RPMI7951 (cell line): ENCODE measurements around the gene CENPB. TPM values are rescaled to one million over a fixed set of nuclear protein-coding genes. Genes with fewer than 3 reads are reported as not detected.

Experiments used
- DNase-seq: peaks from one replicate; pipeline ENCODE4 v3.0.0-alpha.2; 2012; ENCODE audit warnings: low read depth
- total RNA-seq: library from RNA; depleted of rRNA; stranded (reverse); fragments of >200 nt; shearing (Covaris generic); gene quantifications from 2 replicates; pipeline ENCODE4 v1.2.3, GENCODE V29; 2014

CENPB gene
- total RNA-seq, 1 experiment from 2014 or later, result 65.2 TPM

GRCh38 chr20:3766422-3767109, 20.0 kb downstream of the CENPB start:
- DNase-seq, result no peak

GRCh38 chr20:3765171-3765882, 21.2 kb downstream of the CENPB start:
- DNase-seq, result no peak

GRCh38 chr20:3764659-3765058, 21.9 kb downstream of the CENPB start:
- no peak for DNase-seq

GRCh38 chr20:3763671-3764601, 22.6 kb downstream of the CENPB start:
- no peak for DNase-seq

- no peak for DNase-seq
Measured at GRCh38 chr20:3760655-3761348, 25.7 kb downstream of the CENPB start.

DNA sequence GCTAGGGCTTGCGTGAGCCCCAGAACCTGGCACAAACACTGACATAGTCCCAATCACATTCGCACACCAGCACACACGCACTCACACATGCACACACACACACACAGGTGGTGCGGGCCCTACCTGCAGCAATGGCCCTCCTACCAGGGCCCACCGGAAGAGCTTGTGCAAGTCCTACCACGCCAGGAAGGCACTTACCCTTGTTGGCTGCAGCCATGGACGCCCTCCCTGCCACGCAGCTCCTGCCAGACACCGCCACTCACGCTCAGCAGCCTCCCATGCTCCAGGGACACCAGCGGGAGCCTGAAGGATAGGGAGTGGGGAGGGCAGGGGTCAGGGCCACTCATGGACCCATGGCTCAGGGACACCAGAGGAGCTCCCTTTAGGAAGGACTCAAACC, 26.7 kb downstream of the CENPB start:
- no peak for DNase-seq

DNA sequence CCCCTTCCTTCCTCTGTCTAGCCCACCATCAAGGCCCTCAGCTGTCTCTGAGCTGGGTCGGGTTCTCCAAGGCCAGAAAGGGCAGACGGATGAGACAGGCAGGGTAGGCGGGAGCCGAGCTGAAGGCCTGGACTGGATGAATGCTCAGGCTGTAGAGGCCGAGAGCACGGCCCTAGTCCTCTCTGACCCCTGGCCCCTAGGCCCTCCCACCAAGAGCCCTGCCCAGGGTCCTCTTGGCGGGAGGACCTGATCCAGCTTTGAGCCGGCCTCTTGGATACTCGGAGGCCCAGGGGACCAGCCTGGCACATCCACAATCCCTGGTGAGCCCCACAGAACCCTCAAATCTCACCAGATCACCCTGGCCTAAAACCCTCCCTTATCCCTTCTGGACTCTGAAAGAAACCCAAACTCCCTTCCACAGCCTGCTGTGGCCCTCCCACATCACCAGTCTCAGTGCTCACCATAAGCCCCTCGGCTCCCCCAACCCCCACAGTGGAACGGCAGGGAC, 27.2 kb downstream of the CENPB start:
- no peak for DNase-seq

DNA sequence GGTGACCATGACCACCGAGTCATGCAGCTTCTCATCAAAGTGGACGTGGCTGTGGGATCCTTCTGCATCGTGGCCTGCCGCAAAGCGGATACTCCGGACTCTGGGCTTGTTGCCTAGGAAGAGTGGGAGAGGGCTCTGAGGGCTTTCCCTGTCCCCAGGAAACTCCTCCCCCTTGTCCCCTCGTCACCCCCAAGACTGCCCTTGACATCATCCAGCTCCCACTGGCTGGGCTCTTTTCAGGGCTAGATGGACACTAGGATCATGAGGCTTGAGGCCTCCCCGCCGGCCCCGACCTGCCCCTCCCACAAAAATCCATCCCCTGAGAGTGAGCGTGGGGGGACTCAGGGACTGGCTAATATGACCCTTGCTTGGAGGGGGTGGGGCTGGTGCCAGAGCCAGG, 28.0 kb downstream of the CENPB start:
- no peak for DNase-seq

GRCh38 chr20:3757268-3757667, 29.3 kb downstream of the CENPB start:
- no peak for DNase-seq

- DNase-seq, result no peak
Measured at GRCh38 chr20:3755814-3756480, 30.6 kb downstream of the CENPB start.

DNA sequence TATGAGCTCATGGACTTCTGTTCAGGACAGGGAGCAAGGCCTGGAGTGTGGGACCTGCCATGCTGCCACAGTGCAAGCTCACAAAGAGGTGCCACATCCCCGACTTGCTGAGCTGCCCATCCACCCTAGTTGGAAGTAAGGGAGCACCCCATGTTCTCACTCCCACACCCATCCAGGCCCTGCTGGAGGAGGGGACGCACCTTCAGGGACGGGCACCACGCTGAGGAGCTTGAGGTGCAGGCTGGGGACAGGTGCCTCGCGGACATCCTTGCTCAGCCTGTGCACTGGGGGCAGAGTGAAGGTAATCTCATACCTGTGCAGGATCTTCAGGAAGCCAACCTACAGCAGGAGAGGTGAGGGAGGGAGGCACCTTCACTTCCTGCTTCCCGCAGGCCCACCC, 31.3 kb downstream of the CENPB start:
- DNase-seq, result no peak

DNA sequence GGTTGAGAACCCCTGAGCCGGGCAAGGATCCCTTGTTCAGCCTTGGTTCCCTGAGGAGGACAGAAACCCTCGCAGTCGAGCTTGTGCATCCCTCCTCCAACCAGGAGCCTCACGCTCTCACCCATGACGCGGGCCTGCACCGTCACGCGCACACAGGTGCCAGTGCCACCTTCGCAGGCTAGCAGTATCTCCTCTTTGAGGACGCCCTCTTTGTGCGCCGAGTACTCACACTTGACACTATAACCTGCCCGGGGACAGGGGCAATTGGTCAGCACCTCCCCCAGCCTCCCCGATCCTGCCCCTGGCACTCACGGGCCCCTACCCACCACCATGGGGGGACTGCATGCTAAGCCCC, 32.3 kb downstream of the CENPB start:
- DNase-seq, result no peak

- DNase-seq, result no peak
Measured at GRCh38 chr20:3753501-3754275, 32.9 kb downstream of the CENPB start.

DNA sequence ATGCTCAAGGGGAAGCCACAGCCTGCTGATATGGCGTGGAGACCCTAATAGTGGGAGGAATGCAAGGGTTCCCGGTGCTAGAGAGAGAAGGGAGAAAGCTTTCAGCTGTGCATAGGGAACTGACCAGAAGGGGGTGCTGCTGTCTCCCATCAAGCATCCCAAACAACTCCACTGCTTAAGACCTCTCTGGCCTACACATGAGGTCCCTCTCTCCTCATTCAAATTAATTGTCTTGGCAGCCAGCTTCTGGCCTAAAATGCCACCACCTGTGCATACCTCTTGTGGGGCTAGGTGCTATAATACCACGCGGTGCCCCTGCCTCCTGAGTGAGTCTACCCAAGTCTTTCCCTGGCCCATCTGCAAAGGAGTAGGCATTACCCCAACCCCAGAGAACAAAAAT, 33.4 kb downstream of the CENPB start:
- DNase-seq, result peak; percentile 76

GRCh38 chr20:3752386-3752759, 34.2 kb downstream of the CENPB start:
- DNase-seq, result no peak

- peak; percentile 76 for DNase-seq
Measured at GRCh38 chr20:3751675-3752385, 34.7 kb downstream of the CENPB start.

GRCh38 chr20:3751305-3751674, 35.2 kb downstream of the CENPB start:
- no peak for DNase-seq

- peak; percentile 65 for DNase-seq
Measured at GRCh38 chr20:3749689-3750531, 36.6 kb downstream of the CENPB start.
